HG02884 (cell line): Measurements from ENCODE around the gene PIGN.

Experiments used
- ATAC-seq: cut with Tn5 transposase; IDR thresholded peaks from one replicate; pipeline ENCODE4 v1.9.1; 2021; ENCODE audit warnings: mild to moderate bottlenecking, moderate library complexity; ENCODE audit not compliant: unreplicated experiment

The PIGN gene

GRCh38 chr18:62018034-62018758, 168.7 kb downstream of the PIGN start:
- ATAC-seq = no peak

DNA sequence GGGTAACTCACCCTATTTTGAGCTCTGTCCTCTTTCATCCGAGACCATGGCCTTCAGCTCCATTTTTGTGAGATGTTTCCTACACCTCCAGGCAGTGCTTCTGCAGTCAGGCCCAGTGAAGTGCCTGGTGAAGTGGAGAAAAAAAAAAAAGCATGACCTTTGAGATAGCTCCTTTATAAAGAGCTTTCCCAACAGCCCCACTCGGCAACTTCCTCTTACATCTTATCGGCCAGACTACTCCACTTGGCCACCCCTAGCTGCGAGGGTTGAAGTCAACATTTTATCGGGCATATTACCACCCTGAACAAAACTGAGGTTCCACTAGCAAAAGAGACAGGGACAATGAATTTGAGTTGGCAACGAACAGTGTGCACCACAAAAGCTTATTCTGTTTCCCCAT, 169.2 kb downstream of the PIGN start:
- no peak for ATAC-seq

DNA sequence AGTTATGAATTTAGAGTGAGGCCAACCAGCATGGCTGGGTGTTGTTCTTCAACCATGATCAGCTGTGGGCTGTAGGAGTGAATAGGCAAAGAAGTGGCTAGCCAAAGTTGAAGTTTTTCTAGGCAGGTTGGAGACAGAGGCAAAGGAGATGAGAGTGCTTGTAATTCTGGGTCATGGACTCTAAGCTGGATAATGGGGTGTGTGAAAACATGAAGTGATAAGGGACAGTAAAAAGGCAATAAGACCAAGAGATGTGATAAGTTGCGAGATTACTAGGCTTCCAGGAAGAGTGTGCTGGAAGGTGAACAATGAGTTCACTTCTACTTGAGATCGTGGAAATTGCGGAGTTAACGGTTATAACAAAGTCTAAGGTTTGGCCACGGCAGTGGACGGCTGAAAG, 175.4 kb downstream of the PIGN start:
- ATAC-seq = no peak

DNA sequence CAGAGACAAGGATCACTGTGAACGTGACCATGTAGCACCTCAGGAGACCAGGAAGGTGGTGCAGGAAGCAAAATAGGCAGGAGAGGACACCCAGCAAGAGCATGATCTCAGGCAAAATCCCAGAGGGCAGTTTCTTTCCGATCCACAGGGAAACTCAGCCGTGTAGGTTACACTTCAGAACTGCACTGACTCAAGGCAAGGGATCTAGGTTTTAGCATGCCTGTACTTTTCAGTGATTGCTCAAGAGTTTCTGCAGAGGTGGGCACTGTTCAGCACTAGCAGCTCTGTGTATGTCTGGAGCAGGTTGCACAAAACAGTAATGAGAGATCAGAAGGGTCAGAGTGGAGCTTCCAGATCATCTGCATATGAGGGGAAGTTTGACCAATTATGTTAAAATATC, 177.3 kb downstream of the PIGN start:
- ATAC-seq = no peak

DNA sequence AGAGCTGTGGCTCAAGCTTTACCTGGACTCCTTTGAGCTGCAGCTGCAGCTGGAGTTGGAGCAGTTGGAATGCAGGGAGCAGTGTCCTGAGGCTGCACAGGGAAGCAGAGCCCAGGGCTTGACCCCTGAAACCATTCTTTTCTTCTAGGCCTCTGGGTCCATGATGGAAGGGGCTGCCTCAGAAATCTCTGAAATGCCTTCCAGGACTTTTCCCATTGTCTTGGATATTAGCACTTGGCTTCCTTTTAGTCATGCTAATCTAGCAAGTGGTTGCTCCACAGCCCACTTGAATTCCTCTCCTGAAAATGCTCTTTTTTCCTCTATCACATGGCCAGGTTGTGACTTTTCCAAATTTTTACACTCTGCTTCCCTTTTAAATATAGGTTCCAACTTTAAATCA, 185.5 kb downstream of the PIGN start:
- no peak for ATAC-seq

DNA sequence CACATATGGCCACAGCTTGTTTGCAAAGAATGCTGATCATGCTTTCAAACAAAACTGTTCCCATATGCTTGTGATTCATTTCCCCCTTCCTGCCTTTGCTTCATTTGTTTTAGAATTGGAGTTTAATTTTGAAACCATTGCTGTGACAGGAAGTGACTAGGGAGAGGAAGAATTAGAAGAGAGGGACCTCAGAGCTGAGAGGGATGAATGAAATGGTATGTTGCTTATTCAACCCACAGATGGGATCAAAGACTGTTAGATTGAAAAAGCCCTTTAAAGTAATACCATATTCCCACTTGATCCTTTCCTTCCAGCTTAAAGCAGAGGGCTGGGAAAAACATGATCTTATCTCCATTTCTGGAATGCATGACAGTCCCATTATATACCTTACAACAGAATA, 187.9 kb downstream of the PIGN start:
- no peak for ATAC-seq

DNA sequence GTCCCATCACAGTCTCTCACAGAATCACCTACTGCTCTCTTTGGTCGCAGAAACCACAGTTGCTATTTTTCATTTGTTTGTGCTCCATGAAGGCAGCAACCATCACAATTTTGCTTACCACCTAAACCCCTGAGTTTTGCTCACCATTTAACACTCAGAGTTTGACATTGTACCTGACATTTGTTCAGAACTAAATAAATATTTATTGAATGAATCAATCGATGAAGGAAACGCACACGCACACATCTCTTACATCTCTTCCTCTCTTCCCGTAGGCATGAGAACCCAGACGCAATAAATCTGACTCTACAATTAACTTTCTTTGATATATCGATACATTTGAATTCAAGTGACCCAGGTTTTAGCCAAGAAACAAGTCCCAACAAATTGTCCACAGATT, 188.5 kb downstream of the PIGN start:
- no peak for ATAC-seq

DNA sequence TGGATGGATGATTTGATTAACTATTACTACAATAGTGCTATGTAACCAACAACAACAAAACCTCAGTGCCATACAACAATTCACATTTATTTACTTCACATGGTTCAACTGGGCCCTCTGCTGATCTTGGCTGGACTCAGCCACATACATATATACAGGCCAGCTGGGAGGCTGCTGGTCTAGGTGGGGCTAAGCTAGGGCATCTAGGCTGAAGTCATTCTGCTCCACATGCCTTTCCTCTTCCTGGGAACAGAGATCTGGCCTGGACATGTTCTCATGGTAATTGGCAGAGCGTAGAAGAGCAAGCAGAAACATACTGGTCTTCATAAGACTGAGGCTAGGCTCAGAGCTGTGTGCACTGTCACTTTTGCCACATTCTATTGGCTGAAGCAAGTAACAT, 191.2 kb downstream of the PIGN start:
- no peak for ATAC-seq

GRCh38 chr18:61993831-61994230, 193.0 kb downstream of the PIGN start:
- no peak for ATAC-seq

DNA sequence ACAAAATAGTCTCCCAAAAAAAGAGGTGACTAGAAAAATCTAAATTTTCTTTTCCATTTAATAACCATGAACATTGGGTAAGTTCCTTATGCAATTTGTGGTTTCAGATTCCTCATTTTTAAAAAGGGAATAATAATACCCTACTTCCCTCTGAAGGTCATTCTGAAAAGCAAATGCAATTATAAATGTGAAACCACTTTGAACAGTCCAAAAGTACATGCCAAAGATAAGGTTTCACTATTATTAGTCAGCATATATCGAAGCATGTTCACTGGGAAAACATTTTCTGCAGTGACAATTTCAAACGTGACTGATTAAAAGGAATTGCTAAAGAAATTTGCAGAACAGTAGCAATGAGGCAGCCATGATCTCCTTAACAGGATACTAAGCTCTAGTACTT, 193.9 kb downstream of the PIGN start:
- ATAC-seq = no peak

DNA sequence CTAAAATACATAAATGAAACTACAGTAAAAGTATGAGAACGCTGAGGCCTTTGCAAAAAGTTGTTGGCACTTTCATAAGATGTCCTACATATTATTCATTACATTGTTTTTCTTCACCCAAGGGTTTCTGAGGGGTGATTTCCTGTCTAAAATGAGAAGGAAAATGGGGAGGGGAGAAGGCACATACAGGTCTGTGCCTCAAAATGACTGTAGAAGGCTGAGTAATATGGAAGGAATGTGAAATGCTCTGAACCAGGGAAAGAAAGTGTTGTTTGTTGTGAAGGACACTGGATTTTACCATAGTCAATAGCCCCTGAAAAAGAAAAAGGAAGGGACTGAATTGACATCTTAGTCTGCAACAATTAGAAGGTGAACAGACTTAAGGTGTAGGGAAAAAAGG, 194.6 kb downstream of the PIGN start:
- ATAC-seq = no peak

- no peak for ATAC-seq
Observed at GRCh38 chr18:61991836-61992235, 195.0 kb downstream of the PIGN start.

DNA sequence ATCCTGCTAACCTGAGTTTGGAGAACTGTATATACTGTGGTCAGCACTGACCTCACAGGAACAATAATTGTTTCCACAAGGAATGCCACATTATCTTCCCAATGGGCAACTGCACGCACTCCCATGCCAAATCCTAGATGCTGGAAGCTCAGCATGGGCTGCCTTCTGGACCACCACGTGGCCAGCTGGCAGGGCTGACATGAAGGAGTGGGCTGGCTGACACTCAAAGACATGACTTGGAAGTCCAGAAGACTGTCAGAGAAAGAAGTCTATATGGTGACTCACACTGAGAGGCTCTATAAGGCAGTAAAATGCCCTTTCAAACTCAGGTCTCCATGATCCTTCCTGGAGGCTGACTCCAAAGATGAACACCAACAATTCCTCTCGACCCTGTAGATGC, 195.7 kb downstream of the PIGN start:
- no peak for ATAC-seq
